Muscle of arm (tissue), 12 donors: ENCODE data around the gene TULP4. TPM values are rescaled to one million over a fixed set of nuclear protein-coding genes. Genes with fewer than 3 reads are reported as not detected.

ENCODE experiments used
- DNase-seq: peaks from one replicate; pipeline ENCODE4 v3.0.0-alpha.2; 2013
- polyA plus RNA-seq, 12 donors: library from polyadenylated mRNA; unstranded; fragments of 120-200 nt; gene quantifications; one replicate each; pipeline ENCODE4 v1.2.1, GENCODE V29; 2013; ENCODE audit not compliant: insufficient read length in 12 of 12

TULP4 gene
- polyA plus RNA-seq, 12 donors = 9.9 to 36.3 (median 19.0) TPM

- no peak for DNase-seq
These were observed 245.7 kb downstream of the TULP4 start for GRCh38 chr6:158557927-158558326.

GRCh38 chr6:158558415-158559306, 246.4 kb downstream of the TULP4 start:
- no peak for DNase-seq

GRCh38 chr6:158559338-158559894, 247.2 kb downstream of the TULP4 start:
- no peak for DNase-seq

GRCh38 chr6:158559895-158560835, 247.9 kb downstream of the TULP4 start, which contains the start of gene TMEM181:
Gene TMEM181, plus strand, starts transcription at chr6:158560091. Its CDS starts 134 bp downstream, at chr6:158560225.
- peak; percentile 89 for DNase-seq

- DNase-seq = peak; percentile 21
These were observed 248.6 kb downstream of the TULP4 start for GRCh38 chr6:158560836-158561320.

Other genes with a start within 250 kb of the TULP4 start
- 1 to 10 TPM in 11 of 12 donors, not detected in 1; 5.6 to 9.5 (median 6.7) TPM for gene SERAC1, start 144.2 kb upstream of the TULP4 start, polyA plus RNA-seq
- gene GTF2H5, start 144.1 kb upstream of the TULP4 start, polyA plus RNA-seq = 10 to 100 TPM in 11 of 12 donors, not detected in 1; 25.1 to 45.0 (median 33.9) TPM
- gene TMEM181, start 247.6 kb downstream of the TULP4 start, polyA plus RNA-seq = 10 to 100 TPM in 11 of 12 donors, not detected in 1; 16.1 to 24.3 (median 20.6) TPM